Fibroblast of lung (primary cell): ENCODE results near the gene RSPH1. TPM values are rescaled to one million over a fixed set of nuclear protein-coding genes. Genes with fewer than 3 reads are reported as not detected.

Source experiments
- DNase-seq, 2 donors: peaks; one replicate each; pipeline versions ENCODE4 v3.0.0 to v3.0.0-alpha.2; 2010; ENCODE audit warnings: low read depth in 2 of 2
- H2AFZ ChIP-seq: 2 replicates; pipeline ENCODE4 v1.5.1; 2012; ENCODE audit warnings: low read length, control low read depth, inconsistent platforms
- H3K27ac ChIP-seq: 2 replicates; pipeline ENCODE4 v1.5.1; 2011; ENCODE audit warnings: low read length, control low read depth; ENCODE audit not compliant: insufficient read depth
- H3K27me3 ChIP-seq: 2 replicates; pipeline ENCODE4 v1.5.1; 2011; ENCODE audit warnings: mild to moderate bottlenecking, low read length; ENCODE audit not compliant: control insufficient read depth, insufficient read depth
- H3K36me3 ChIP-seq: 2 replicates; pipeline ENCODE4 v1.5.1; 2011; ENCODE audit warnings: low read length; ENCODE audit not compliant: control insufficient read depth, insufficient read depth
- H3K4me1 ChIP-seq: 2 replicates; pipeline ENCODE4 v1.5.1; 2011; ENCODE audit warnings: low read length; ENCODE audit not compliant: control insufficient read depth, insufficient read depth; ENCODE audit errors: extremely low read depth
- H3K4me2 ChIP-seq: 2 replicates; pipeline ENCODE4 v1.5.1; 2011; ENCODE audit warnings: low read length, control low read depth; ENCODE audit not compliant: insufficient read depth; ENCODE audit errors: extremely low read depth
- H3K4me3 ChIP-seq, 4 experiments: fragments of 200-600 bp in 1 of 4; sonication (generic) in 1 of 4; replicated peaks in 1 of 4; 2 replicates each; pipeline ENCODE4 v1.5.1; 2011 to 2016; ENCODE audit warnings: low read length in 4 of 4, low read depth in 3 of 4, mild to moderate bottlenecking in 3 of 4, control low read depth in 2 of 4, inconsistent platforms in 1 of 4, mixed read lengths in 1 of 4; ENCODE audit not compliant: insufficient read depth in 1 of 4; ENCODE audit errors: control extremely low read depth in 1 of 4
- H3K79me2 ChIP-seq: 2 replicates; pipeline ENCODE4 v1.5.1; 2012; ENCODE audit warnings: mild to moderate bottlenecking, low read length, inconsistent platforms; ENCODE audit not compliant: control insufficient read depth, insufficient read depth
- H3K9ac ChIP-seq: 2 replicates; pipeline ENCODE4 v1.5.1; 2011; ENCODE audit warnings: mild to moderate bottlenecking, low read length, control low read depth; ENCODE audit not compliant: insufficient read depth
- H3K9me3 ChIP-seq: 2 replicates; pipeline ENCODE4 v1.5.1; 2012; ENCODE audit warnings: low read depth, low read length; ENCODE audit not compliant: control insufficient read depth, insufficient read depth
- H4K20me1 ChIP-seq: 2 replicates; pipeline ENCODE4 v1.5.1; 2011; ENCODE audit warnings: low read length; ENCODE audit not compliant: control insufficient read depth, insufficient read depth; ENCODE audit errors: extremely low read depth
- CTCF ChIP-seq, 2 donors: IDR thresholded peaks in 1 of 2; conservative IDR thresholded peaks in 1 of 2; 1 replicate in 1 of 2; 2 replicates in 1 of 2; pipeline ENCODE4 v1.5.1; 2011 to 2012; ENCODE audit warnings: low read length in 2 of 2, control low read depth in 1 of 2, inconsistent platforms in 1 of 2, low read depth in 1 of 2, mild to moderate bottlenecking in 1 of 2
- EZH2 ChIP-seq: IDR thresholded peaks from 2 replicates; pipeline ENCODE4 v1.5.1; 2012; ENCODE audit warnings: low read length, control low read depth, mild to moderate bottlenecking; ENCODE audit errors: missing control alignments
- polyA plus RNA-seq, 2 donors: library from polyadenylated mRNA; depleted of rRNA in 1 of 2; stranded (reverse) in 1 of 2; unstranded in 1 of 2; fragments of >200 nt; gene quantifications; 2 replicates each; pipeline ENCODE4 v1.2.1, GENCODE V29; 2011 to 2012; ENCODE audit warnings: missing spikeins in 1 of 2
- total RNA-seq: library from RNA; depleted of rRNA; stranded (reverse); fragments of >200 nt; gene quantifications from 2 replicates; pipeline ENCODE4 v1.2.1, GENCODE V29; 2014

Gene RSPH1
- total and polyA plus RNA-seq, 2 donors (not counting 1 experiment from before 2014, with no cell fraction given): not detected

GRCh38 chr21:42437786-42438185 is 58.2 kb downstream of the RSPH1 start:
- no peaks in the 10 kb centered on the region for H3K9me3 ChIP-seq
- no peak overlapping the region for H3K9ac ChIP-seq
- H3K27me3 ChIP-seq: no peaks in the 10 kb centered on the region
- no peak for DNase-seq
- no peaks in the 10 kb centered on the region for H3K4me1 ChIP-seq
- no peak overlapping the region for H3K27ac ChIP-seq
- H3K36me3 ChIP-seq: no peaks in the 10 kb centered on the region
- no peaks in the 10 kb centered on the region for H4K20me1 ChIP-seq
- no peaks in the 10 kb centered on the region for H3K79me2 ChIP-seq
- no peak overlapping the region for H3K4me2 ChIP-seq
- no peak overlapping the region for H2AFZ ChIP-seq
- TF ChIP-seq EZH2: no peak
- TF ChIP-seq CTCF (conservative IDR thresholded peaks at IDR 0.05 in 1 of 2, IDR thresholded peaks at IDR 0.05 in 1 of 2; ENCODE audit: low read depth in 1 of 2, low read length in 2 of 2): no peak
- H3K4me3 ChIP-seq: no peak overlapping the region

GRCh38 chr21:42436914-42437313 is 59.1 kb downstream of the RSPH1 start:
- Histone ChIP-seq H3K27me3 (no peaks in the 10 kb centered on the region), H2AFZ (no peak overlapping the region), H3K4me2 (no peak overlapping the region), H3K36me3 (no peaks in the 10 kb centered on the region), H3K9ac (no peak overlapping the region), H4K20me1 (no peaks in the 10 kb centered on the region), H3K9me3 (no peaks in the 10 kb centered on the region), H3K79me2 (no peaks in the 10 kb centered on the region), H3K4me3 (no peak overlapping the region), H3K4me1 (no peaks in the 10 kb centered on the region), H3K27ac (no peak overlapping the region)
- no peak for DNase-seq
- TF ChIP-seq EZH2 (no peak), CTCF (conservative IDR thresholded peaks at IDR 0.05 in 1 of 2, IDR thresholded peaks at IDR 0.05 in 1 of 2; ENCODE audit: low read depth in 1 of 2, low read length in 2 of 2) (no peak)

- TF ChIP-seq CTCF (conservative IDR thresholded peaks at IDR 0.05 in 1 of 2, IDR thresholded peaks at IDR 0.05 in 1 of 2; ENCODE audit: low read depth in 1 of 2, low read length in 2 of 2) (no peak), EZH2 (no peak)
- Histone ChIP-seq H3K9ac (no peak overlapping the region), H3K4me1 (no peaks in the 10 kb centered on the region), H3K27ac (no peak overlapping the region), H3K4me3 (no peak overlapping the region), H3K79me2 (no peaks in the 10 kb centered on the region), H2AFZ (no peak overlapping the region), H3K36me3 (no peaks in the 10 kb centered on the region), H3K27me3 (no peaks in the 10 kb centered on the region), H4K20me1 (no peaks in the 10 kb centered on the region), H3K9me3 (no peaks in the 10 kb centered on the region), H3K4me2 (no peak overlapping the region)
- DNase-seq: no peak
Observed at GRCh38 chr21:42435833-42436232, 60.2 kb downstream of the RSPH1 start.
